HEK293 (cell line): ENCODE measurements around the gene DDX25.

Experiments used
- CTCF ChIA-PET: fragments of 350-600 bp; formaldehyde crosslinking; extraction: SDS; loops from one replicate; lab custom pipeline; 2021; ENCODE audit warnings: antibody characterized with exemption; lab: Yijun Ruan, JAX
- POLR2A ChIA-PET: fragments of 300-600 bp; formaldehyde crosslinking; extraction: SDS; loops from one replicate; lab custom pipeline; 2020; ENCODE audit warnings: antibody characterized with exemption, inconsistent platforms; lab: Yijun Ruan, JAX
- H3K27ac ChIP-seq: fragments of 200-500 bp; sonication (Bioruptor generic); 2 replicates; pipeline ENCODE4 v1.5.1; 2014; ENCODE audit warnings: low read depth, low read length, control low read depth, inconsistent platforms; ENCODE audit errors: extremely low read depth
- H3K36me3 ChIP-seq, 2 experiments: fragments of 200-500 bp in 1 of 2; sonication (Bioruptor generic) in 1 of 2; 1 replicate in 1 of 2; 2 replicates in 1 of 2; pipeline ENCODE4 v1.5.1; 2014 to 2017; ENCODE audit warnings: inconsistent platforms in 2 of 2, low read length in 2 of 2; ENCODE audit not compliant: control insufficient read depth in 2 of 2, insufficient read depth in 1 of 2
- H3K4me1 ChIP-seq: fragments of 200-500 bp; sonication (Bioruptor generic); 2 replicates; pipeline ENCODE4 v1.5.1; 2014; ENCODE audit warnings: mild to moderate bottlenecking, low read length, inconsistent platforms; ENCODE audit not compliant: control insufficient read depth, insufficient read depth
- H3K4me3 ChIP-seq: 2 replicates; pipeline ENCODE4 v1.5.1; 2011; ENCODE audit warnings: low read depth, mild to moderate bottlenecking, control low read depth, low read length, moderate library complexity
- H3K9me3 ChIP-seq: fragments of 200-500 bp; sonication (Bioruptor generic); 2 replicates; pipeline ENCODE4 v1.5.1; 2014; ENCODE audit warnings: low read depth, low read length, inconsistent platforms; ENCODE audit not compliant: control insufficient read depth, insufficient read depth
- GLI2 ChIP-seq: fragments of 450-650 bp; formaldehyde crosslinking; IDR thresholded peaks from 2 replicates; pipeline ENCODE4; 2017; ENCODE audit warnings: missing biosample characterization, missing genetic modification characterization, low read depth, borderline replicate concordance
- SETDB1 ChIP-seq: IDR thresholded peaks from one replicate; pipeline ENCODE4 v1.6.1; 2017; ENCODE audit warnings: mild to moderate bottlenecking, low read length, moderate library complexity, mixed read lengths; ENCODE audit not compliant: insufficient read length
- TSHZ1 ChIP-seq: fragments of 450-650 bp; formaldehyde crosslinking; IDR thresholded peaks from 2 replicates; pipeline ENCODE4 v1.5.1; 2016; ENCODE audit warnings: missing biosample characterization, missing genetic modification characterization, borderline replicate concordance
- ZBTB8A ChIP-seq: fragments of 450-650 bp; formaldehyde crosslinking; IDR thresholded peaks from 2 replicates; pipeline ENCODE4 v1.5.1; 2016; ENCODE audit warnings: missing biosample characterization, missing genetic modification characterization
- ZNF114 ChIP-seq: fragments of 450-650 bp; formaldehyde crosslinking; IDR thresholded peaks from 2 replicates; pipeline ENCODE4 v1.5.0; 2017; ENCODE audit warnings: missing biosample characterization, missing genetic modification characterization
- ZNF121 ChIP-seq: fragments of 450-650 bp; formaldehyde crosslinking; IDR thresholded peaks from 2 replicates; pipeline ENCODE4 v1.5.1; 2016; ENCODE audit warnings: missing biosample characterization, missing genetic modification characterization
- ZNF223 ChIP-seq: fragments of 450-650 bp; formaldehyde crosslinking; IDR thresholded peaks from 2 replicates; pipeline ENCODE4 v1.5.1; 2016; ENCODE audit warnings: missing biosample characterization, missing genetic modification characterization
- ZNF266 ChIP-seq: fragments of 450-650 bp; formaldehyde crosslinking; IDR thresholded peaks from 2 replicates; pipeline ENCODE4 v1.5.1; 2016; ENCODE audit warnings: missing biosample characterization, missing genetic modification characterization, low read depth
- ZNF416 ChIP-seq: fragments of 450-650 bp; formaldehyde crosslinking; IDR thresholded peaks from 2 replicates; pipeline ENCODE4 v1.5.1; 2016; ENCODE audit warnings: missing biosample characterization, missing genetic modification characterization
- ZNF513 ChIP-seq: fragments of 450-650 bp; IDR thresholded peaks from 2 replicates; pipeline ENCODE4 v1.5.1; 2018; ENCODE audit warnings: missing biosample characterization, missing genetic modification characterization
- ZNF560 ChIP-seq: fragments of 450-650 bp; formaldehyde crosslinking; IDR thresholded peaks from 2 replicates; pipeline ENCODE4 v1.5.1; 2017; ENCODE audit warnings: missing biosample characterization, missing genetic modification characterization, borderline replicate concordance
- ZNF624 ChIP-seq: fragments of 450-650 bp; formaldehyde crosslinking; IDR thresholded peaks from 2 replicates; pipeline ENCODE4 v1.5.1; 2017; ENCODE audit warnings: missing biosample characterization, missing genetic modification characterization
- ZSCAN18 ChIP-seq: fragments of 450-650 bp; formaldehyde crosslinking; IDR thresholded peaks from 2 replicates; pipeline ENCODE4 v1.5.1; 2016; ENCODE audit warnings: missing biosample characterization, missing genetic modification characterization
- ZSCAN23 ChIP-seq: fragments of 450-650 bp; formaldehyde crosslinking; IDR thresholded peaks from 2 replicates; pipeline ENCODE4 v1.5.1; 2016; ENCODE audit warnings: missing biosample characterization, missing genetic modification characterization

Gene DDX25

GRCh38 chr11:125929445-125930075 is 25.3 kb downstream of the DDX25 start:
- Histone ChIP-seq H3K36me3 (no peaks in the 10 kb centered on the region), H3K4me3 (no peak overlapping the region), H3K27ac (no peak overlapping the region), H3K9me3 (no peaks in the 10 kb centered on the region), H3K4me1 (no peaks in the 10 kb centered on the region)
- ChIA-PET POLR2A (no interaction called here), CTCF (interaction anchor here (0.9 to 3.1 kb wide), 3 partner anchors 10 to 264 kb away, joined by 3 to 18 read pairs (median 4); no protein-coding TSS in a partner anchor)
- TF ChIP-seq ZNF121 (tag by site-specific recombination): no peak

- POLR2A ChIA-PET: no interaction called here
- TF ChIP-seq ZBTB8A (tag by site-specific recombination) (no peak), ZNF624 (no peak), GLI2 (tag by site-specific recombination) (no peak), ZNF114 (tag by site-specific recombination) (no peak), ZSCAN23 (tag by site-specific recombination) (no peak), ZNF560 (tag by site-specific recombination) (no peak), ZNF223 (tag by site-specific recombination) (no peak), ZNF513 (no peak), ZNF416 (tag by site-specific recombination) (no peak), ZNF266 (no peak), ZSCAN18 (tag by site-specific recombination) (no peak)
- TF ChIP-seq, all 188 proteins: peak for 0
- Histone ChIP-seq H3K9me3 (no peaks in the 10 kb centered on the region), H3K36me3 (no peaks in the 10 kb centered on the region), H3K4me1 (no peaks in the 10 kb centered on the region), H3K4me3 (no peak overlapping the region), H3K27ac (no peak overlapping the region)
- CTCF ChIA-PET: interaction anchor here (0.9 to 3.1 kb wide), 3 partner anchors 9 to 264 kb away, joined by 3 to 18 read pairs (median 4); no protein-coding TSS in a partner anchor
Observed at GRCh38 chr11:125930076-125930450, 25.8 kb downstream of the DDX25 start.

- TF ChIP-seq TSHZ1 (tag by site-specific recombination): no peak
- TF ChIP-seq SETDB1: no peak
- ChIA-PET POLR2A (no interaction called here), CTCF (interaction anchor here (0.8 to 2.8 kb wide), 3 partner anchors 9 to 183 kb away, joined by 3 to 11 read pairs (median 7); no protein-coding TSS in a partner anchor)
- H3K36me3 ChIP-seq: no peaks in the 10 kb centered on the region
- no peak overlapping the region for H3K27ac ChIP-seq
- H3K4me1 ChIP-seq: no peaks in the 10 kb centered on the region
- H3K9me3 ChIP-seq: no peaks in the 10 kb centered on the region
- no peak overlapping the region for H3K4me3 ChIP-seq
Observed at GRCh38 chr11:125931116-125931515, 26.8 kb downstream of the DDX25 start.
